GM21367 (cell line): ENCODE results near the gene TNS3.
"Not testable (repeated sequence)": the region's sequence is repeated elsewhere in the genome, so short reads cannot be mapped to it uniquely, and the experiment has no call there.

Source experiments
- ATAC-seq: cut with Tn5 transposase; IDR thresholded peaks from one replicate; pipeline ENCODE4 v1.9.1; 2021; ENCODE audit not compliant: unreplicated experiment

TNS3 gene

DNA sequence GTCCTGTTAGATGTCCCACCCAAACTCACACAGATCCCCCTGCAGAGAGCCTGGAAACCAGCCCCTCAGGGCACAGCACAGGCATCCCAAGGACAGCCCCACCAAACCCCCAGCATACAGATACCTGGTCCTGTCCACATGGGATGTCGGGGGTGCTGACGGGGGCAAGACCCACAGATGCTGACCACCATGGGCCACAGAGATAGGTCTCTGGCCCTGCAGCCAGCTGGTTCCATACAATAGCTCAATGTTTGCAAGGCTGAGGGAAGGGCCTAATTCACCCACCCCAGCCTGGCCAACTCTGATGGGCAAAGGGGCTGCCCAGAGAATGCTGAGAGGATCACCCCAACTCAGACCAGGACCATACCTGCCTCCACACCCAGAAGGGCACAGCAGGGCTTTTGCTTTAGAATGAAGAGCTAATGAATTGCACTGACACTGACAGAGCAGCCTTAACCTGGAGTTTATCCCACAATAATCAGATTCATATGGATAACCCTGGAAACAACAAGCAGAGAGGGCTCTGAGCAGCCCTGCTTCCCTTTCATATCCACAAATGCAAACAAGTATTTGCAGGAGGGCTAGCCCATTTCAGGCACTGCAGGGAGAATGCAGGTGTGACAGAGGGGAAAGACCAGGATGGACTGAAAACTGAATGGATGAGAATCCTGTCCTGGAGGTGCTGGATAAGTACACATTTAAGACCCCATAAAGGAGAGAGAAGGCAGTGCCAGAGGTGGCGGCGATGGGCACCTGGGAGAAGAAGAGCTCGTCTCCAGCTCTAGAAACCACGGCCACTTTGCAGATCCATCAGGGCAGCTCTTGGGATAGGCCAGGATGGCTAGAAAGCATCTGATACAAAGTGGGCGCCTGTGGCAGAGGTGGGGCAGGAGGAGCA lies 126.7 kb downstream of the TNS3 start:
- ATAC-seq, result no peak

- ATAC-seq, result no peak
These were observed 127.6 kb downstream of the TNS3 start for GRCh38 chr7:47454069-47454973.

DNA sequence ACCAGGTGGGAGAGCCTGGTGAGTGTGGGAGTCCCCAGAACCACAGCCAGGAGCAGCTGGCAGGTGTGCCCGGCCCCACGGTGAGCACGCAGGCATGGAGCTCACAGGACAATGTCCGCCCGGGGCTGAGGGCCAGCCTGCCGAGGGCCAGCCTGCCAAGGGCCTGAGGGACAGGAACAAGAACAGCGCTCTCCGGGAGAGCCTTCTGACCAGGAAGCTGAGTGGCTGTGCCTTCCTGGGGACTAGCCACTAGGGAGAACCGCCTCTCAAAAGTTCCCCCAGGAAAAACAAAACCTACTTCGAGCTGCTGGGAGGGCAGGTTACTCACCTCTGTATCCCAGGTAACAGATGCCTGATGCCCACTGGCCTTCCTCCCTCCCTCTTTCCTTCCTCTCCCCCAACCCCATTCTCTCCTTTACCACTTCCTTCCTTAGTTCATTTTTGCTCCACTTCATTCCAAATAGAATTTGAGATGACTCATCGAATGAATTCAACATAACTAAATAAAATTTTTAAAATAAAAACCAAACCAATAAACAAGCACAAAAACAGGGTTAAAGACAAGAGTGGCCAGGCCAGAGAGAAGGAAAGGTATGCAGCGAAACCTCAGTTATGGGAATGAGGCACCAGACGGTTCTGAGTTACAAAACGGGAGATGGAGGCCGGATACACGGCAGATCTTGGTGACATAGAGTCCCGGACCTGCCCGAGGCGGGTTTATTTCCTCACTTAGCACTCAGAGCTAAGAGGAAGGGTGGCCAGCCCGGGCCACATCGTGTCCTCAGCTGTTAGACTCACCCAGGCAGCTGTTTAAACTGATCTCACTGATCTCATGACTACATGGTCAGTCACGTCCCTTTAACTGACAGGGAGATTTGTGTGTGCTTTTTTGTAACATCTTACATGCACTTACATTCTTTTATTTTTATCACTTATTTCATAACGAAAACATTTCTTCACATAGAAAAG lies 128.5 kb downstream of the TNS3 start:
- ATAC-seq, result no peak

DNA sequence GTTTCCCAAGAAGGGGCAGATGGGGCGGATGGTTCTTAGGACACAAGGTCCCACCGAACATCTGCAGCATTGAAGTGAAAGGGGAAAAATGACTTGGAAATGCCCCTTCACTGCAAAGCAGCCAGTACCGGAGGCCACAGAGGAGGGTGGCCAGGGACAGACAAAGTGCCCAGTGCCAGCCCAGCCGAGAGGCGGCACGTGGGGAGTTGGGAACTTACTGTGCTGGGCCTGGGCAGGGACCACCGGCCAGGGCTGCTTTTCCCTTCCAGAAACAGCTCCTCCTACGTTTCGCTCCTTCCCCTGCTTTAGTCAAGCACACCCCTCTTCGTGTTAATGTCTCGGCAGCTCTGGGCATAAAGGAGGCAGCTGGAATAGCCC lies 129.2 kb downstream of the TNS3 start:
- no peak for ATAC-seq

GRCh38 chr7:47452295-47452694 lies 129.6 kb downstream of the TNS3 start:
- no peak for ATAC-seq

- no peak for ATAC-seq
These were observed 130.1 kb downstream of the TNS3 start for GRCh38 chr7:47451851-47452205.

DNA sequence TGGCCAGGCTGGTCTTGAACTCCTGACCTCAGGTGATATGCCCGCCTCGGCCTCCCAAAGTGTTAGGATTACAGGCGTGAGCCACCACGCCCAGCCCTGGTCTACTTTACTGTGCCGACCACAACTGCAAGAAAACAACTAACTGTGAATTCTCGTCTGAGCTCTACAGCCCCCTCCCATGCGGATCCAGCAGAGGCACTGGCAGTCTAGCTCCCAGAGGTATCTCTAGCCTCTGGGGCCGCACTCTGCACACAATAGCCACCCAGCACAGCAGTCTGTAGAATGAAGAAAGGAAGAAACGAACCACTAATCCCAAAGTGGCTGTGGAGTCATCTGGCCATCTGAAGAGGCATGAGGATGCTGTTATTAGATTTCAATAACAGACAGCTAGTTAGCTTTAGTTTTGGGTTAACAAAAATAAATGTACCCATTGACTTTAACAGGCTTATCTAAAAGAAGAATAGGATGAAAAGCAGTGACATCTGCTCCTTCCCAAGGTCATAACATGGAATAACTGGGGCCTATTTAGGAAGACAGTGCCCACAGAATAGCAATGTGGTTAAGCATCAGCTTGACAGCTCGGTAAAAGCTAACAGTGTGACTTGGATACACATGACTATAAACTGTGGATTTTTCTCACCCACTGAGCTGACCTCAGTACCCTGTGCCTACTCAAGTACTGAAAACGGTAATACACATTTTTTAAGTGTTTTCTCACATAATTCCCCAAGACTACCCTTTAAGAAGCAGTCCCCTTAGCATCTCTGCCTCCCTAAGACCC lies 131.9 kb downstream of the TNS3 start:
- no peak for ATAC-seq

GRCh38 chr7:47448971-47449370 lies 132.9 kb downstream of the TNS3 start:
- ATAC-seq, result no peak

DNA sequence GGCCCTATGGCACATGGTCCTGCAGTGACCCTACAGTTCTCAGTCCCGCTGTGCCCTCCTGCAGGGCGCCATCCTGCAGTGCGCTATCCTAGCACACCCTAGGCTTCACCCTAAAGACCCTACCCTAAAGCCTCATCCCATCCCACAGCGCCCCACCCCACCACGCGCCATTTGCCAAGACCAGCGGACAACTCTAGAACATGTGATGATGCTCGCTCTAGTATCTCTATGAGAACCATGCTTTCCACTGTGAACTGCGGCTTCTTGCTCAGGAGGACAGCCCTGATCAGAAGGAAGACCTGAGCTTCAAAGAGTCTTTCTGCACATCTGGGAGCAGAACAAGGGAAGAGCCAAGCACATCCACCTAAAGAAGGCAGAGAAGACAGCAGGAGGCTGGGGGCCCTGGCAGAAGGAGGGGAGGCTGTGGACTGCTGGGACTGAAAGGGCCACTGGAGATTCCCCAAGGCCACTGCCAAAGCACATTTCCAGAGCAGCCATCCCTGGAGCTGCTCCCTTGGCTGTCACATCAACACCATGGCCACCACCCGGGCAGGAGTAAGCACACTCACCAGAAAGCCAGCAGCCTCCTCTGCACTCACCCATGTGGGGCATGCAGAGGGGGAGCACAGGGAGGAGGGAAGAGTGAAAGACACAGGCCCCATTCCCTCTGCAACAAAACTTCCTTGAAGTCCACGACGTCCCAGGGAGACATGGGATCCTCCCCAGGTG lies 134.1 kb downstream of the TNS3 start:
- ATAC-seq, result no peak

DNA sequence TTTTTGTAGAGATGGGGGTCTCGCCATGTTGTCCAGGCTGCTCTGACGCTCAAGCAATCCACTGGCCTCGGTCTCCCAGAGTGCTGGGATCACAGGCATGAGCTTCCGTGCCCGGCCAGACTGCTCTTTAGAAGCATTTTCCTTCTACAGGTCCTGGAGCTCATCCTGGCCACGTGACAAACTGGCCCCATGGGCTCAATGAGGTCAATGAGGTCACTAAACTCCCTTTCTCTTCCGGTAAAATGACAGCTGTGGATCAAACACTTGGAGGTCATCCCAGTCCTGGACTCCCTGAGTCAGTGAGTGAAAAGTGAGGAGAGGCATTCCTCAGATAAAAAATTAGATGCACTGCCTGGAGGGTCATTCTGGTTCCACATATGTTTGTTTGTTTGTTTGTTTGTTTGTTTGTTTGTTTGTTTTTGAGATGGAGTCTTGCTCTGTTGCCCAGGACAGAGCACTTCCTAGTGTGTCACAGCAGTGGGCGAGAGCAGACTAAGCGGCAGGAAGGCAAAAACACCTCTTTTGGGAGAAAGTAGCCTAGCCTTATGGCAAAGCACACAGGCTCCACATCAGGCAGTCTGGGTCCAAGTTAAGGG lies 134.9 kb downstream of the TNS3 start:
- no peak for ATAC-seq

- no peak for ATAC-seq
These were observed 137.4 kb downstream of the TNS3 start for GRCh38 chr7:47444376-47445098.

DNA sequence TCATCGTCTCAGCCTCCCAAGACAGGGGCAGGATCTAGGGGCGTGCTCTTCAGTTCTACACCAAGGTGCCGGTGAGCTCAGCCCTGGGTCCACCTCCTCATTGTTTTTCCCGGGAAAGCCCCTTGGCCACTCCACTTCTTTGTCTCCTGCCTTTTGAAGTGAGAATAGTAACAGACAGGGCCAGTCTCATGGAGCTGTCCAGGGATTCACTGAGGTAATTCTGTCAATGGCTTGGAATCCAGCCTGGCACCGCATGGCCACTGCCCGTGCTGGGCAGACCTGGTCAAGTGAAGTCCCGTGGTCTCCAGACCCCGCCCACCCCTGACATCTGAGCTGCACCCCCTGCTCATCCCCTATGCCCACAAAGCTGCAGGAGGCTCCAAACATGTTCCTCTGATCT lies 138.9 kb downstream of the TNS3 start:
- ATAC-seq, result no peak

GRCh38 chr7:47442605-47442865 lies 139.4 kb downstream of the TNS3 start:
- no peak for ATAC-seq

- ATAC-seq, result no peak
These were observed 139.9 kb downstream of the TNS3 start for GRCh38 chr7:47441796-47442604.

DNA sequence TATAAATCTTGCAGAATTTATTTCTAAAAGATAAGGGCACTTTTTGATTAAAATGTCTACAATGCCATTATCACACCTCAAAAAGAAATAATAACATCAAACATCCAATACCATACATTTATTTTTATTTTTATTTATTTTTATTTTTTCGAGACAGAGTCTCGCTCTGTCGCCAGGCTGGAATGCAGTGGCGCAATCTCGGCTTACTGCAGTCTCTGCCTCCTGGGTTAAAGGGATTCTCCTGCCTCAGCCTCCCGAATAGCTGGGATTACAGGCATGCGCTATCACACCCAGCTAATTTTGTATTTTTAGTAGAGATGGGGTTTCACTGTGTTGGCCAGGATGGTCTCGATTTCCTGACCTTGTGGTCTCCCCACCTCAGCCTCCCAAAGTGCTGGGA lies 140.9 kb downstream of the TNS3 start:
- ATAC-seq, result not testable (repeated sequence)

- no peak for ATAC-seq
These were observed 141.6 kb downstream of the TNS3 start for GRCh38 chr7:47440320-47440719.

GRCh38 chr7:47439181-47439667 lies 142.7 kb downstream of the TNS3 start:
- no peak for ATAC-seq
